ENCODE measurements around the gene AFAP1.
A peak's percentile ranks its signal among the peaks of the same experiment; 100 is the strongest.

AFAP1 gene

DNA sequence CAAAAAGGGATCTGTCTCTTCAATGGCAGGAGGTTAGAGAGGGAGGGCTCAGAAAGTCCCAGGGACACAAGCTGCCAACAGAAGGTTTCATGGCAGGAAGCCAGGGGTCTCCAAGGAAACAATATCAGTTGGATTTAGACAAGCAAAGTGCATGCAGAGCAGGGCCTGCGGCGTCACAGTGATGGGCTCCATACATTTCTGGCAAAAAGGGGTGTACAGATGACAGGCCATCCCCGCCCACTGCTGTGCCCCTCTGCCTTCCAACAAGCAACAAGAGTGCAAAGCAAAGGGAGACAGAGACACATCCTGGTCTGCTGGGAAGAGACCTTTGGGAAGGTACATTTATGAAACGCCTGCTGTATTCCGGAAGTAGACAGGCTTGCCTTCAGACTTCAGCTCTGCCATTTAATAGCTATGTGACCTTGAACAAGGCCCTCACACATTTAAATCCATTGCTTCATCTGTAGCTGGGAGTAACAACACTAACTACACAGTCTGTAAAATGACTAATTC is 121.2 kb downstream of the AFAP1 start:
- DNase-seq, result no peak

DNA sequence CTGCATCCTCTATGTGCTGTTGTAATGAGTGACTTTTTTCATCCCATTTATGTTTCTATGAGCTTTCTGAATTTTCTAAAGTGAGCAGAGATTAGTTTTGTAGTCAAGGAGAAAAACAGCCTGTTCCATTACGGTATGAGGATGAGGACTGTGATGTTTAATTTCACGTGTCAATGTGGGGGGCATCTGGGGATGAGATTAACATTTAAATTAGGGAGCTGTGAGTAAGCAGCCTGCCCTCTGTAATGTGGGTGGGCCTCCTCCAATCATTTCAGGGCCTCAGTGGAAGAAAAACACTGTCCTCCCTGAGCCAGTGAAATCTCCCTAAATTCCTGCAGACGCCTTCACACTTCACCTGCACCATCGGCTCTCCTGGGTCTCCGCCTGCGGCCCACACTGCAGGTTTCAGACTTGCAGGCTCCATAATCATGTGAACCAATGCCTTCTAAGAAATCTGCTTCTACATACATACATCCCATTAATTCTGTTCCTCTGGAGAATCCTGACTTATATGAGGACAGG is 121.7 kb downstream of the AFAP1 start:
- no peak for DNase-seq

DNA sequence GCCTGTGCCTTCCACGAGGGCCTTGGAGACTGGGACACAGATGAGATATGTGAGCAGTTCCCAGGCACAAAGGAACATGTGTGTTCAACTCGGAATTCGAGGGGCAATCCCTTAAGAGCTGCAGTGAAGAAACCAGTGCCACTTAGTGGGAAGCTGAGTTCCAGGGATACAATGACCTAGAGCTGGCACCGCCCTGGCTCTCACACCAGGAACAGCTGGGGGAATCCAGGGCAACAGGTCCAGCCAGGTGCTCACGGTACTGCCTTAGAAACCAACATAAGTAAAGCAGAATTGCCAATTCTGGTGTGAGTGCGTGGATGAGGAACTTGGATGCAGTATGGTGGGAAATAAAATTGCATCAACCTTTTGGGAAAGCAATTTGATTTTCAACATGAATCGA is 122.9 kb downstream of the AFAP1 start:
- DNase-seq, result no peak

DNA sequence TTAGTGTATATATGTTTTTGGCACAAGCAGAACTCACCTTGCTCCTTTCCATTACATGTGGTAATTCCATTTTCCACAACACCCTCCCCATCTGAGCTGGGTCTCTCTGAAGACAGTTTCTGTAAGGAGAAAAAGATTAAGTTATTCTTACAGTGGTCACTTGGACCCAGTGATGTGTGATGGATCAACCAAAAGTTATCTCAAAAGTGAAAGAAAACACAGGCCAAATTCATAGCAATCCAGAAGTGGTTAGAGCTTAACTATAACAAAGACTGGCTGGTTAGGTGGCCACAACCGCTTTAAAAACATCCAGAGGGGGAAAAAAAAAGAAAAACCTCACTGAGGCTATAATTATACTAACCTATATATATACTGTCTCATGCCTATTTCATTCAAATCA is 123.7 kb downstream of the AFAP1 start:
- no peak for DNase-seq

DNA sequence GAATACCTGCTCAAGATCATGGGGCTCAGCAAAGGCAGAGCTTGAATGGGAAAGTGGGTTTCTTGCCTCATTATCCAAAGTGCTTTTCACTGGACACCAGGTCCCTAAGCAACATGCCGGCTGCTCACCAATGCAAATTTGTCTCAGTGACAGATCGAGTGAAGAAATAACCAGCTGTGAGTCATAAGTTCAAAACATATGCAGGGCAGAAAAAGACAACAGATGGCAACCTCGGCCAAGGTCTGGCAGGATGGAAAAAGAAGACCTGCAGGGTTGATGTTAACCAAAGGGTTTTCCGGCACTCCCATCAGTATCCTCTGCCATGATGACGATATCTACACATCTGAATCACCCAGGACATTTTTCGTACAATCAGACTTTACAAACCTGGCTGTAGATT is 124.1 kb downstream of the AFAP1 start:
- DNase-seq, result no peak

DNA sequence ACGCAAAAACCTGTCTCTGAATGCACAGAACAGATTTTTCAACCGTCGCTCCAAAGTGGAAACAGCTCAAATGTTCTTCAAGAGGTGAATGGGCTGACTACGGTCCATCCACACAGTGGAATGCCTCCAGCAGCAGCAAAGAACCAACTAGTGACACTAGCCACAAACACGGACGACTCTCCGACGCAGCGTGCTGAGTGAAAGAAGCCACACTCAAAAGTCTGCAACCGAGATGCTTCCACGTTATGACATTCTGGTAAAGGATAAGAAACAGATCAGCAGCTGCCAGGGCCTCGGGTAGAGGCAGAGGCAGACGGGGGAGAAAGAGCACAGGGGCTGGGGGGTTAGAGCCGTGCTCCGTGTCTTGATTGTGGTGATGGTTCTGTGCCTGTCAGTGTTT is 125.2 kb downstream of the AFAP1 start:
- DNase-seq, result no peak

DNA sequence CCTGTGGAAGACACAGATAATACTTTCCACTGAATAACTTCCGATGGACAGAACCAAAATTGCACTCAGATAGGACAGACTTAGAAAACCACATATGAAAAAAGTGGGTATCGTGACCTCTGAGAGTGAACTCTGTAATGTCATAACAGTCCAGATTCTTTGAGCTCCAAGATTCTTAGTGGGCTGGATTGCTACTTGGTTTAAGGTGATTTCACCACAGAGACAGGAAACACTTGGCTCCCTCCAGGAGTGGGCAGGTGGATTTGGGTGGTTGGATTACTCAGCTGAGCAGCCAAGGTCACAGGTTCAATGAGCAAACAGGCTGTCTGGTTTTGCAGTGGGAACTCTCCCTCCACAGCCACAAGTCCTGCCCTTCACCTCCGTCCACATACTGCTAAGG is 126.0 kb downstream of the AFAP1 start:
- no peak for DNase-seq

DNA sequence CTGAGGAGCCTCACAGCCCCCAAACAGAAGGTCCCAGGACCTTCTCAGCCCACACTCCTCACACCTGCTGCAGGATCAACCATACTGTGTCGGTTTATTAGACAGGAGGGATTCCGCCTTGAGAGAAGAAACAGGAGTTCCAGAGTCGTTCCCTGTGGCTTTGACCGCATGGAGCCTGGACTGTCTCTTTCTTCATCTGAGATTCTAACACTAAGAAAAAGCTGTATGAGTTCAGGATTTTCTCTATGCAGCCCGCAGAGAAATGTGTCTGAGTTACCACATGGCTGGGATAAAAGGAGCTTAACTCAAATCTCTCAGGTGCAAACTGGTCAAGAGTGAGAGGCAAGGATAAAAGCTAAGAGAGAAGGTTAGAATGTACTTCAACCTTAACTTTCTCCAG is 126.7 kb downstream of the AFAP1 start:
- DNase-seq, result no peak

DNA sequence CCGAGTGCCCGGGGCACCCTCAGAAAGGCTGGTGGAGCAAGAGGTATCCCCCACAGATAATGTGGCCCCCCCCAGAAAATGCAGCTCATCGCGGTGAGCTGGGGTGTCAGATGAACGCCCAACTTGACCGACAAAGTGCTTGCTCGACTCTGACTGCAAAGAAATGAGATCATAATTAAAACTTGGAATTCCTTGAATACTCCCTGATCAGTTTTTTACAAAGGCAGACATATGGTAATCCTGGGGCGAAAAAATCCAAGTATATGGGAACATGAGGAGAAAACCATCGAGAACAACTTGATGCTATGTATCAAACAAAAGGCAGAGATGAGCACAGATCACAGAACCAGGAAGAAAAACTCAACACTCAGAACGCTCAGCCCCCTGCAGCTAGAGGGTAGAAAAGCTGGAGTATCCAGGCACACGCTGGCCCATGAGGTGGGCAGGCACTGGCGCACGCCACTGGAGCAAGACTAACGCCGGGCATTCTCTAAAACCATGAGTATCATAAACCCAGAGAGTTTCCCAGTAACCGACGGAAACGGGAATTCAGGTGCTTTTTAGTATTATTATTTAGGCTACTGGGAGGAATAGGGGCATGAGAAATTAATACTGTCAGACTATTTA is 127.3 kb downstream of the AFAP1 start:
- DNase-seq, result no peak

DNA sequence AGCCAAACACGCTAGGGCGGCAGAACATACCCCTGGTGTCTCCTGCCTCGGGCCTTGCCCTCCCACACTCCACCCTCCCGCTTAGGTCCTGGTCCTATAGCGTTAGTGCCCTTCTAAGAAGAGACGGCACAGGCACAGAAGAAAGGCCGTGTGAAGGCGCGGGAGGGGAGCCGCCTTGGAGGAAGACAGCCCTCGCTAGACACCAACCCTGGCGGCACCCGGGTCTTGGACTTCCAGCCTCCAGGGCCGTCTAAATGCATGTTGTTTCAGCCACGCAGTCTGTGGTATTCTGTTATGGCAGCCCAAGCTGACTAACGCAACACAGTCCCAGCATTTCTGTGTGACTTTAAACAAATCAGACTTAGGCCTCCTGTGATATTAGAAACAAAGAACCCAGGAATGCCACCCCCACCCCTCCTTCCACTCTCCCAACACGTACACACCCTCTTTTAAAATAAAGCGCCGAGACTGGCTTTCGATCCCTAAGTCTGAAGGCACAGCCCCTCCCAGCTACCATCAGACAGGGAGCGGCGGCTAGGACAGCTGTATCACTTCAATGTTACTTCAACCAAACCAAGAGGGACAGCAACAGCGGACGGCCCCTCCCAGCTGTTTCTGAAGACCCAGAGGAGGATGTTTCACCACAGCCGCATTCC is 128.0 kb downstream of the AFAP1 start:
- DNase-seq, result no peak

DNA sequence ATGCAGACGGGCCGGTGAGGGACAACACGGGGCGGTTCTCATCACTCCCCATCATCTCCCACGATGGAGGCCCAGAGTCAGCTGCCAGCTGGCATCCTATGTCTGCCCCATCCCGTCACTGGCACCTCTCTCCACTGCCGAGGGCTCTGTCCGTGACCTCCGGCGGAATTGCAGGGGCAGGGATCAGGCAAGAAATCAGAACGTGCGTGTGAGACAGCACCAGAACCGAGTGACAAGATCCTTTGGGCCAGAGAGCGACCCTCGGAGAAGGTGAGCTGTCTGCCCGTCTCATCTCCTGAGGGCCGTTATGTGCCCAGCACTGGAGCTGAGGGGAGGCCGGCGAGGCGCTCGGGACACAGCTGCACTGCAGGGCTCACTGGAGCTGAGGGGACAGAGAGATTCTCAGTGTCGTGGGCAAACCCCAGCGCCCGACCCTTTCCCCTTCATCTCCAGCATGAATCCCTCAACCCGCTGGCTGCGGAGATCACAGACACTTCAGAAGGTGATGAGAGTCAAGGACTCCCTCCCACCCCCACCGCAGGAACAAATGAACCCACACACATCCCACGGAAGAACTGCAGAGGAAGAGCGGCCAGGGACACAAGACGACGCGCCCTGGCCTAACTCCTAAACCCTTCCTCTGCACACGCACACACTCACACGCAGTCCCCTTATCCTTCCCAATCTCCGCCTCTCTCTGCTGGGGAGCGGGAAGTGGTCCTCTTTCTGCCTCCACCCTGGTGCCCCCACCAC is 128.7 kb downstream of the AFAP1 start:
- no peak for DNase-seq

DNA sequence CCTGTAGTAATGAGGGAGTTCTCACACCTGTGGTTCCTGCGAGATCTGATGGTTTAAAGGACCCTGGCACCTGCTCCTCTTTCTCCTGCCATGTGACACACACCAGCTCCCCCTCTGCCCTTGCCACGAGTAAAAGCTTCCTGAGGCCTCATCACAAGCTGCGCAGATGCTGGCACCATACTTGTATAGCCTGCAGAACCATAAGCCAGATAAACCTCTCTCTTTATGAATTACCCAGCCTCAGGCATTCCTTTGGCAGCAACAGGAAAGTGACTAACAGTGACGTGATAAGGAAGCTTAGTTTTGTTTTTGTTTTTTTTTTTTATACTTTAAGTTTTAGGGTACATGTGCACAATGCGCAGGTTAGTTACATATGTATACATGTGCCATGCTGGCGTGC is 130.9 kb downstream of the AFAP1 start:
- DNase-seq, result no peak

DNA sequence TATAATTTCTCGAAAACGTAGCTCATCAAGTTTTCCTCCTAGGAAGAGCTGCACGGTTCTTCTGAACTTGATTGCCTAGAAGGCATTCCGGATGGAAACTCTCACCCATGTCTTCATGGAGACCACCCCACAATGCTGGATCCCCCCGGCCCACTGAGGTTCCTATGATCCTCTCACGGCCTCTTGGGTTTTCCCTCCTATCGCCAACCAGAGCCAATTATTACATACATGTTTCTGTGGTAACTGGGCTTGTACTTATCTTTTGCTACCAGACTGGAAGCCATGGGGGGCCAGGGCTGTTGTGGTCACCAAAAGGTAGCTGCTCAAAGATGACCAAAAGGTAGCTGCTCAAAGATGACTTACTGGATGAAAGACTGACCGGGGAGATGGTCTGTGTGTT is 131.5 kb downstream of the AFAP1 start:
- no peak for DNase-seq

DNA sequence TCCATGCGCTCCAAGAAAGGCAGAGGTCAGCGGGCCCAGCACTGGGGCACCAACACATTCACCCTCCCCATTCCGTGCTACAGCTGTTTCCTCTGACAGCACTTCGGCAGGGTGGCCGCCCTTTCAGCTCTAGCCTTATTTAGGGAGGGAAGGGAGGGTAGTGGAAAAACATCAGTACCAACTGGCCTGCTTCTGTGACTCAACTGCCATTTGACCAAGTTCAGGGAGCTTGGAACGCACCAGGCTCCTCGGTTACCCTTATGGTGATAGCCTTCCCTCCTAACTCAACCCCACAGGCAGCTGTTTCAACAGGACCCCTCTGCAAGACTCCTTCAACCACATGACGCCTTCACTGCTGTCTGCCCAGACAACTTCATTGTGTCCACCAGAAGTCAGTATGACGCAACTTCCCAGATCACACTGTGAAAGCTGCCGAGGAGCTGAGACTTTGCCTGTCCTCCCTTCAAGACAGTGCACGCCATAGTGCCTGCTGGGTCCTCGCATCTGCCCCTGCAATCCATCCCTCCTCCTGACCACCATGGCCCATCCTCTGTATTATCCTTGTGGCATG is 132.2 kb downstream of the AFAP1 start:
- DNase-seq, result peak; percentile 23

DNA sequence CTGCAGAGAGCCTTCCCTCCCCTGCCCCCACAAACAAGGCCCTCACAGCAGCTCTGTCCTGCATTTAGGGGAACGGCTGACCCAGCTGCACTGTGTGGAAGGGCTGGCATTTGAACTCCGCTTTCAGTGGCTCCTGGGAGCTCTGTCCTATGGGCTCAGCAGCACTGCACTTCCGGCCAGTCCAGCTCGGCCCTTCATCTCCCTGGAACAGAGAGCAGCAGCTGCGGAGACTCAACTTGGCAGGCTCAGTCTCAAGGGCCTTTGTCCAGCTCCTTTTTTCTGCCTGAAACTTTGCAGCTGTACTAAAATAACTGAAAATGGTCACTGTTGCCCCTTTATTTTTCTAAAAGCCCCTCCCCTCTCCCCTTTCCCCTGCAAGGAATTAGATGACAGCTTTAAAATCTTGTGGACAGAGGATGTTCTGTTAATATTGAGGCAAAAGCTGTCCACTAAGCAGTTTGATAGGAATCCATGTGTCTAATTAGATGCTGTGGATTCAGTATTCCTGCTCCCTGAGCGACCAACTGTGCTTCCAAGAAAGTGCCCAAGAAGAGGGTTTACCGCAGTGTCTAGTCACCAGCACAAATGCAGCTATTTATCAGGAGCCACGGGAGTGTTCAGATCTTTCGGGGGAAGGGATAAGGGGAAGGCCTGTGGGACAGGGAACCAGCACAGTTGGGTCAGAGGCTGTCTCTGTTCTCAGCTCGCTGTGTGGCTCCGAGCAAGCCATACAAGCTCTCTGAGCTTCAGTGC is 133.1 kb downstream of the AFAP1 start:
- no peak for DNase-seq

DNA sequence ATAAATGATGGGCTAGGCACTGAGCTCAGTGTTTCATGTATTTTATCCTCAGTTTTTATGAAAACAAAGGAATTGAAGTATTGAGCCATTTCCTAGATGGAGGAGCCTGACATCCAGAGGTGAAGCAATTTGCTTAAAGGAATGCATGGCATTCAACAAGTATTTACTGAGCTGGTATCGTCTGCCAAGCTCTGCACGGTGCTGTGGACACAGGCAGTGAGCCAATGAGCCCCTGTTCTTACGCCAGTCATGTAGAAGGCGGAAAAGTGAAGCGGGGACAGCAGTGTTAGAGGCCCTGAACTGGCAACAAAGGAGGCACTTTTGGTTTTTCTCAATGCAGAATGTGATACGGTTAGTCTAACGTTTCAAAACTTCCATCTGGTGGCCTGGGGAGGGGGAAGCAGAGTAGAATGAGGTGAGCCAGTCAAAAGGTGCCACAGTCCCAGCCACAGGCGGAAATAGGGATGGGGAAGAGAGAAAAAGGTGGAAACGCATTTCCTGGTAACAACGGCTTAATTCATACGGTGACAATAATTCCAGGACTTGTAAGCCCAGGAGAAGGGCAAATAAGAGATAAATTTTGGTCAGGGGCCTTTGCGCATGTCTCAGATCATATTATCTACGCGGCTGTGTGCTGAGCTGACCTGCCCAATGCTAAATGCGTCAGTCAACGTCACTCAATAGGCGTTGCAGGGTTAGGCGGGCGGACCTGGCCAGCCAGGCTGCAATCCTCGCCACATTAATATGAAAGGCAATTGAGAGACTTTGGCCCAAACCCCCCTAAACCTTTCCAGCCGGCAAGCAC is 133.9 kb downstream of the AFAP1 start:
- DNase-seq, result no peak

DNA sequence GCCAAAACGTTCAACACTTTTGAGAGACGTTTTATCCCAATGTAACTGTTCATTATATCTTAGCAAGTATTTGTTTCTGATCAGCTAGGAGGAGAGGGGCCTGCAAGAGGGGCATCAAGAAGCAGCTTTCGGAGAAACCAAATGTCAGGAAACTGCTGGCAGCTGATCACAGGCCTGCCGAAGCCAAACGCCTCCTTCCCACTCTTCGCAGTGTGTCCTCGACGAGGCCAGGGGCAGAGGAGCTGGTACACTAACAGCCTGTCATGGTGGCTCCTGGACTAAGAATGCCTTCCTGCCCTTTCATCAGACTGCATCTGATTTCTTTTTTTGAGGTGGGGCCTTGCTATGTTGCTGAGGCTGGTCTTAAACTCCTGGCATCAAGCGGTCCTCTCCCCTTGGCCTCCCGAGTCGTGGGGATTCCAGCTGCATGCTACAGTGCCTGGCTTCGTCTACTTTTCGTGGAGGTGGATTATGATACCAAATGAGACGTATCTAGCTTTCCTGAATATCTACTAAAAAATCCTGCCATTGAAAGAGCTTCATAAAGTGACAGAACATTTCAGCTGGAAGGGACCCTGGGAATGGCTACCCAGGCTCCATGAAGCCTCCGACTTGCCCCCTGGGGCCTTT is 134.8 kb downstream of the AFAP1 start:
- DNase-seq, result no peak

DNA sequence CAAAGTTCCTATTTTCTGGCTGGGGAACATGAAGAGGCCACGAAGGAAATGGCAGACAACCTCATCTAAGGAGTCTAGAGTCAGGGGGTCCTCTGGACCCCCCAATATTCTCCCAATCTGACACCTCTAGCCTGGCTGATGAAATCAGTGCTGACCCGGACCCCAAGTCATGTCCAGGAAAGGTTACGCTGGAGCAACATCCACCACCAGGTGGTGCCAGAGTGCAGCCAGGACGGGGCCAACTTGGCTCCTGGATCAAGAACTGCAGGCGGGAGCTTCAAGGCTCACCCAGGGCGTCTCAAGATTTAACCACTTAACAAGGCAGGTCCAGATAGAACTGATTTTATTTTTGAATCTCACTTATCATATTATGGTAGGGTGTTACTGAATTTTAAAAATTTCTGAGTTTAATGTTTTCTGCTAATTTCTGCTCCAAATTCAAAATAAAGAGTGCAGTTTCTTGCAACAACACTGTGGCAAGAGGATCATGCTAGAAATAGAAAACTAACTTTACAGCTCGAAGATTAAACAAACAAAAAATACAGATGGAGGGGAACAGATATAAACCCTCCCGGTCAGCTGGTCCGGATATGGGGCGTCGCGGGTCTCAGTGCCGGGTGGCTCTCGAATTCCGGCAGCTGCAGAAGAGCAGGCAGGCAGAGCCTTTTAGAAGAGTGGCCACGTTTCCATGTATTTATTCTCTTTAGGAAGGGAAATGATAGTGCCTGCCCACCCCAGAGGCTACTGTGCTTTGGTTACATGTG is 135.5 kb downstream of the AFAP1 start:
- peak; percentile 63 for DNase-seq

DNA sequence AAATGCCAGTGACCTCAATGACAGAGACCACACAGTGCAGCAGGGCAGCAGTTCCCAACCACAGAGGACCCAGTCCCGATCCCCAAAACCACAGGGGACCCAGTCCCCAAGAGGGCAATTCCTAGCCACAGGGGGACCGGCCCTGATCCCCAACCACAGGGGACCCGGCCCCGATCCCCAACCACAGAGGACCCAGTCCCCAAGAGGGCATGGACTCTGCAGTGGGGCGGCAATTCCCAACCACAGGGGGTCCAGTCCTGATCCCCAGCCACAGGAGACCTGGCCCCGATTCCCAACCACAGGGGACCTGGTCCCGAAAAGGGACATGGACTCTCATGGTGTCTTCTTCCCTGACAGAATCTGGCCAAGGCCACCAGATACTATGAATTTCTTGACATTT is 136.3 kb downstream of the AFAP1 start:
- no peak for DNase-seq

DNA sequence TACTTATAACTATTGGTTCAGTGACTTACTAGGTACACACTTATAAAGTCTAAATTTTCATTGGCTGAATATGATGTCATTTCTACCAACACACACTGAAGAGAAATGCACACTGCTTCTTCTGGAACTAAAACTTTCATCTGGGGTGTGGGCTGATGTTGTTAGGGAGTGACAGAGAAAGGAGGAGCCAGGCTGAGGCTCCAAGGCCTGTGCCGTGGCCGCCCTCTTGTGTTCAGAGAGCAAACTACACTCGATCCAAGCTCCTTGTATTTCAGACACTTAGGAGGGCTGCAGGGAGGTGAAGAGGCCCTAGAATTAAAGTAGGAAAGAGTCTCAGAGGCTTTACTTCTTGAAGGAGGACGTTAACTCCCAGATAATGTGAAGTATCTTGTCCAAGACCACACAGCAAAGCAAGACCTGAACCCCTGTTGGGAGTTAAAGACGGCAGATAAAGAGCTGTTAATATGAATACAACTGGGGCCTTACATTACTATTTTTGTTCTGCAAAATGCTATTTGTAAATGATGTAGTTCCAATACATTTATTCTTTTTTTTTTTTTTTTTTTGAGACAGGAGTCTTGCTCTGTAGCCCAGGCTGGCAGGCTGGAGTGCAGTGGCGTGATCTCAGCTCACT is 137.5 kb downstream of the AFAP1 start:
- peak; percentile 77 for DNase-seq
